Effector memory CD8-positive, alpha-beta T cell (primary cell): ENCODE measurements around the gene C6orf136.
"Not testable (repeated sequence)": the region's sequence is repeated elsewhere in the genome, so short reads cannot be mapped to it uniquely, and the experiment has no call there.

ENCODE experiments used
- ATAC-seq: fragments of 150-1000 bp; cut with Tn5 transposase; replicated peaks from 2 replicates; pipeline ENCODE4 v1.10.0; 2021; ENCODE audit warnings: mild to moderate bottlenecking, moderate library complexity
- DNase-seq, 3 experiments: peaks; one replicate each; pipeline ENCODE4 v3.0.0; 2021
- H3K27ac Mint-ChIP-seq, 2 donors: one replicate each; pipeline ENCODE4 v1.8.0; 2022; ENCODE audit warnings: mild to moderate bottlenecking in 2 of 2, mixed read lengths in 2 of 2, moderate library complexity in 2 of 2
- H3K27me3 Mint-ChIP-seq, 2 donors: one replicate each; pipeline ENCODE4 v1.8.0; 2022; ENCODE audit warnings: mixed read lengths in 2 of 2
- H3K36me3 Mint-ChIP-seq: one replicate; pipeline ENCODE4 v1.8.0; 2022; ENCODE audit warnings: mild to moderate bottlenecking, moderate library complexity, mixed read lengths; ENCODE audit not compliant: insufficient read depth
- H3K4me1 Mint-ChIP-seq, 2 donors: one replicate each; pipeline ENCODE4 v1.8.0; 2022; ENCODE audit warnings: low read depth in 2 of 2, mixed read lengths in 2 of 2
- H3K4me3 Mint-ChIP-seq, 2 donors: one replicate each; pipeline ENCODE4 v1.8.0; 2022; ENCODE audit warnings: mild to moderate bottlenecking in 2 of 2, mixed read lengths in 2 of 2, moderate library complexity in 2 of 2
- H3K9me3 Mint-ChIP-seq, 2 donors: one replicate each; pipeline ENCODE4 v1.8.0; 2022; ENCODE audit warnings: mixed read lengths in 2 of 2
- total RNA-seq, 9 experiments: gene quantifications; one replicate each; lab custom pipeline; 2026; lab: John Stamatoyannopoulos, UW

Gene C6orf136, protein sequence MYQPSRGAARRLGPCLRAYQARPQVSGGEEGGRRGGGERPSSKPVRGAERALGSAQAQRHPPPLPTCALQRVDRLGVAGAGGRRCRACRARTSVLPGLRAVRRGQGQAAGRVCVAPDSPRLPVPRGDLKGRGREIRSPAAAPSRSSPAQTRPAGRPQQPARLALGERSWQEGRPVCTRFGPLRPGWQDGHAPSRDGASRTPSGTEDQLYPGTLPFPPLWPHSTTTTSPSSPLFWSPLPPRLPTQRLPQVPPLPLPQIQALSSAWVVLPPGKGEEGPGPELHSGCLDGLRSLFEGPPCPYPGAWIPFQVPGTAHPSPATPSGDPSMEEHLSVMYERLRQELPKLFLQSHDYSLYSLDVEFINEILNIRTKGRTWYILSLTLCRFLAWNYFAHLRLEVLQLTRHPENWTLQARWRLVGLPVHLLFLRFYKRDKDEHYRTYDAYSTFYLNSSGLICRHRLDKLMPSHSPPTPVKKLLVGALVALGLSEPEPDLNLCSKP
- total RNA-seq: 8.3 to 14.2 (median 9.9) reads per million in 9 experiments

DNA sequence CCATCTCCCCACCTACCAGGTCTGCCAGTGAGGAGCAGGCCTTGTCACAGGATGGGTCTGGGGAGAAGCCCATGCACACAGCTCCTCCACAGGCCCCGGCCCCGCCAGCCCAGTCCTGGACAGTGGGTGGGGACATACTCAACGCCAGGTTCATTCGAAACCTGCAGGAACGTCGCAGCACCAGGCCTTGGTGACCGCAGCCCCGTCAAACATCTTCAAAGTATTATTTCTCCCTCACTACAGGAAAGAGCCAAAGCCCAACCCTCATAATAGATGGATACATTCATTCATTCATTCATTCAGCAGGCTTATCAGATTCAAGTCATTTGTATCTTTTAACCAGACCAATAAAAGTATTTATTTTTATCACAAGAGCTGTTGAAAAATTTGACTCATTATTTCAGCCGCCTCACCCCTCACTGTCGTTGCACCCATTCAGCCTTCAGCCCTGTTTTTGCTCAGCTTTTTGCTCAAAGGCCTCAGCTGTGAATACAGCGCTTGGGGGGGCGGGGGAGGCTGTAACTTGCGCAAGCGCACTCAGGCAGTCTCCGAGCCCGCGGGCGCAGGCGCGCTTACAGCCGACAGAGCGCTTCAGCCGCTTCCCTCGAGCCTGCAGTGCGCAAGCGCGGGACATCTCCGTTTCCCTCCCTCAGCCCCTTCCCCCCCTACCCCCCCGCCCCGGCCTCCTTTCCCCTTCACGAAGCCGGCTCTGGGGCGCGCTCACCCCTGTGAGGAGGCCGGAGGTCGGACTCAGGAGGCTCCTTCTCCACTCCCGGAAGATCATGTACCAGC, at the start of gene C6orf136:
C6orf136 (plus strand) TSS at position 684 of the 792 bp plus-strand sequence; CDS start at position 783, 99 bp downstream.
- Mint-ChIP-seq H3K4me3 (peak within 1 kb of the TSS; percentile 82 to 84), H3K27ac (peak within 1 kb of the TSS; percentile 69 to 90), H3K27me3 (no peaks in the 10 kb centered on the region), H3K4me1 (peaks cover 17 to 22% of the 10 kb centered on the region in 2 donors), H3K9me3 (no peaks in the 10 kb centered on the region), H3K36me3 (peaks cover 22% of the 10 kb centered on the region)
- peak; percentile 73 for ATAC-seq
- DNase-seq: peak; percentile 82 to 87 (median 85)

DNA sequence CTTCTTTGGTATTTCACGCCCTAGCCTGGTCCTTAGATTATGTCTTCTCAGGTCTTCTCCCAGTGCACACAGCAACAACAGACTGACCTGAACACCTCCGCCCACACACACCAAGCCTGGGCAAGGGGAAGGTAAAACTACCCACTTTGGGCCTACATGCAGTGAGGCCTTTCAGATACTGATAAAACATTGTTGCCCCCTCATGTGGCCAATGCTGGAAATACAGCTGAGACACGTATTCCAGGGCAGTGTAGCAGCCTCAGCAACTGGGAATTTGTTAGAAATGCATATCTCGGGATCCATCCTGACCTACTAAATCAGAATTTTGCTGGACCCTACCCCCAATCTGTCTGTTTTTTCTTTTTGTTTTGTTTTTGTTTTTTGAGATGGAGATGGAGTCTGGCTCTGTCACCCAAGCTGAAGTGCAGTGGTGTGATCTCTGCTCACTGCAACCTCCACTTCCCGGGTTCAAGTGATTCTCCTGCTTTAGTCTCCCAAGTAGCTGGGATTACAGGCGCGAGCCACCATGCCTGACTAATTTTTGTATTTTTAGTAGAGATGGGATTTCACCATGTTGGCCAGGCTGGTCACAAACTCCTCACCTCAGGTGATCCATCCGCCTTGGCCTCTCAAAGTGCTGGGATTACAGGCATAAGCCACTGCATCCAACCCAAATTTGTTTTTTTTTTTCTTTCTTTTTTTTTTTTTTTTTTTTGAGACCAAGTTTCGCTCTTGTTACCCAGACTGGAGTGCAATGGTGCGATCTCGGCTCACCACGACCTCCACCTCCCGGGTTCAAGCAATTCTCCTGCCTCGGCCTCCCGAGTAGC, 49.4 kb upstream of the C6orf136 start:
- peaks cover 50% of the 10 kb centered on the region for H3K36me3 Mint-ChIP-seq
- not testable (repeated sequence) for H3K9me3 Mint-ChIP-seq

DNA sequence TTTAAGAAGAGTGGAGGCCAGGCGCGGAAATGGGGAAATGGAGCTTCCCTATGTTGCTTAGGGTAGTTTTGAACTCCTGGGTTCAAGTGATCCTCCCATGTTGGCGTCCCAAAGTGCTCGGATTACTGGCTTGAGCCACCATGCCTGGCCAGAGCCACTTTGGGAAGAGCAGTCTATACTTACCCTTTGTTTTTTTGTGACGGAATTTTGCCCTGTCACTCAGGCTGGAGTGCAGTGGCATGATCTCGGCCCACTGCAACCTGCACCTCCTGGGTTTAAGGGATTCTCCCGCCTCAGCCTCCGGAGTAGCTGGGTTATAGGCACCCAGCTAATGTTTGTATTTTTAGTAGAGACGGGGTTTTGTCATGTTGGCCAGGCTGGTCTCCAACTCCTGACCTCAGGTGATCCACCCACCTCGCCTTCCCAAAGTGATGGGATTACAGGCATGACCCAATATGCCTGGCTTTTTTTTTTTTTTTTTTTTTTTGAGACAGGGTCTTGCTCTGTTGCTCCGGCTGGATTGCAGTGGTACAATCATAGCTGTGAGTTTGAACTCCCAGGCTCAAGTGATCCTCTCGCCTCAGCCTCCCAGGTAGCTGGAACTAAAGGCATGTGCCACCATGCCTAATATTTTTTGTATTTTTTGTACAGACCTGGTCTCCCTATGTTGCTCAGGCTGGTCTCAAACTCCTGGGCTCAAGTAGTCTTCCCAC, 47.9 kb upstream of the C6orf136 start:
- H3K27ac Mint-ChIP-seq: peak overlapping the region; percentile 49 to 63
- peaks cover 59% of the 10 kb centered on the region for H3K36me3 Mint-ChIP-seq

More for the DNA sequence above, 49.4 kb upstream of the C6orf136 start:
- peak overlapping the region; percentile 44 to 76 for H3K27ac Mint-ChIP-seq
- H3K4me1 Mint-ChIP-seq: peaks cover 14 to 20% of the 10 kb centered on the region in 2 donors
- H3K4me3 Mint-ChIP-seq, H3K27me3 Mint-ChIP-seq: not testable (repeated sequence)
- DNase-seq (peak; percentile 76 to 88 (median 83)), ATAC-seq (peak; percentile 83)

GRCh38 chr6:30599625-30600324, 47.2 kb upstream of the C6orf136 start:
- H3K9me3 Mint-ChIP-seq: no peaks in the 10 kb centered on the region
- DNase-seq (no peak), ATAC-seq (no peak)
- H3K27ac Mint-ChIP-seq: peak overlapping the region; percentile 49 to 91
- no peaks in the 10 kb centered on the region for H3K27me3 Mint-ChIP-seq
- H3K4me1 Mint-ChIP-seq: peaks cover 17 to 34% of the 10 kb centered on the region in 2 donors
- H3K36me3 Mint-ChIP-seq: peaks cover 61% of the 10 kb centered on the region
- no peak overlapping the region for H3K4me3 Mint-ChIP-seq

More for the DNA sequence above, 47.9 kb upstream of the C6orf136 start:
- Mint-ChIP-seq H3K4me1 (peaks cover 17 to 30% of the 10 kb centered on the region in 2 donors), H3K27me3 (no peaks in the 10 kb centered on the region), H3K9me3 (no peaks in the 10 kb centered on the region), H3K4me3 (no peak overlapping the region)
- DNase-seq (no peak), ATAC-seq (no peak)

GRCh38 chr6:30600451-30600961, 46.4 kb upstream of the C6orf136 start:
- Mint-ChIP-seq H3K27ac (peak overlapping the region; percentile 49 to 91), H3K27me3 (no peaks in the 10 kb centered on the region), H3K36me3 (peaks cover 66% of the 10 kb centered on the region), H3K4me3 (peak overlapping the region in 1 of 2 donors; percentile 17), H3K9me3 (no peaks in the 10 kb centered on the region), H3K4me1 (peaks cover 17 to 34% of the 10 kb centered on the region in 2 donors)
- DNase-seq: no peak
- ATAC-seq: no peak

- Mint-ChIP-seq H3K27ac (peak overlapping the region; percentile 84 to 91), H3K27me3 (no peaks in the 10 kb centered on the region), H3K4me3 (peak overlapping the region; percentile 6 to 29), H3K9me3 (no peaks in the 10 kb centered on the region), H3K4me1 (peaks cover 20 to 34% of the 10 kb centered on the region in 2 donors), H3K36me3 (peaks cover 75% of the 10 kb centered on the region)
- peak; percentile 74 for ATAC-seq
- peak; percentile 26 to 35 (median 27) for DNase-seq
Observed at GRCh38 chr6:30601436-30601814, 45.5 kb upstream of the C6orf136 start.

- ATAC-seq (no peak), DNase-seq (no peak)
- peak overlapping the region in 1 of 2 donors; percentile 29 for H3K4me3 Mint-ChIP-seq
- no peaks in the 10 kb centered on the region for H3K27me3 Mint-ChIP-seq
- peaks cover 81% of the 10 kb centered on the region for H3K36me3 Mint-ChIP-seq
- H3K4me1 Mint-ChIP-seq: peaks cover 19 to 34% of the 10 kb centered on the region in 2 donors
- H3K9me3 Mint-ChIP-seq: no peaks in the 10 kb centered on the region
- peak overlapping the region; percentile 84 to 91 for H3K27ac Mint-ChIP-seq
Observed at GRCh38 chr6:30601815-30602641, 44.9 kb upstream of the C6orf136 start.

DNA sequence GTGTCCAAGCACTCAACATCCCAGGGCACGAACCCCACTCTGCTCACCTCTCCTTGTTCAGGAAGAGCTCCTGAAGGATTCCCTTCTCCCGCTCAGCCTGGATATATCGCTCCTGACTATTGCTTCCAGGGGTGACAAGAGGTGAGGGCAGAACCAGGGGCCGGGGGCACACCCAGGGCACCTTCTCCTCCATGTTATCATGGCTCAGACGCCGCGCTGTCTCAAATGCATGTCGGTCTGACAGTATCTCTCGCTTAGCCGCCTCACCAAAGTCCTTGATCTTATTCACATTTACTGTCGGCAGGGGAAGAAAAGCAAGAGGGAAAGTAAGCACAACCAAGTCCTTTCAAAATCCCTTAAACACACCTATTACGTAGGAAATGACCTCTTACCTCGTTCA, 43.0 kb upstream of the C6orf136 start:
- peaks cover 93% of the 10 kb centered on the region for H3K36me3 Mint-ChIP-seq

GRCh38 chr6:30610065-30610464, 36.9 kb upstream of the C6orf136 start:
- H3K27ac Mint-ChIP-seq: peak overlapping the region; percentile 87 to 92
- H3K4me1 Mint-ChIP-seq: peaks cover 47 to 55% of the 10 kb centered on the region in 2 donors
- ATAC-seq (no peak), DNase-seq (no peak)
- H3K27me3 Mint-ChIP-seq: no peaks in the 10 kb centered on the region
- H3K36me3 Mint-ChIP-seq: peaks cover 68% of the 10 kb centered on the region
- H3K9me3 Mint-ChIP-seq: no peaks in the 10 kb centered on the region
- H3K4me3 Mint-ChIP-seq: no peak overlapping the region

More for the DNA sequence above, 43.0 kb upstream of the C6orf136 start:
- DNase-seq (no peak), ATAC-seq (no peak)
- H3K4me3 Mint-ChIP-seq: no peak overlapping the region
- H3K9me3 Mint-ChIP-seq: no peaks in the 10 kb centered on the region
- H3K4me1 Mint-ChIP-seq: peaks cover 21 to 35% of the 10 kb centered on the region in 2 donors
- no peaks in the 10 kb centered on the region for H3K27me3 Mint-ChIP-seq
- peak overlapping the region in 1 of 2 donors; percentile 70 for H3K27ac Mint-ChIP-seq

GRCh38 chr6:30611150-30611855, 35.6 kb upstream of the C6orf136 start:
- no peak for DNase-seq
- no peak for ATAC-seq
- H3K4me1 Mint-ChIP-seq: peaks cover 50 to 55% of the 10 kb centered on the region in 2 donors
- H3K27me3 Mint-ChIP-seq: no peaks in the 10 kb centered on the region
- H3K36me3 Mint-ChIP-seq: peaks cover 68% of the 10 kb centered on the region
- no peaks in the 10 kb centered on the region for H3K9me3 Mint-ChIP-seq
- no peak overlapping the region for H3K4me3 Mint-ChIP-seq
- H3K27ac Mint-ChIP-seq: peak overlapping the region; percentile 87 to 92

- Mint-ChIP-seq H3K4me3 (no peak overlapping the region), H3K4me1 (peaks cover 49 to 55% of the 10 kb centered on the region in 2 donors), H3K27ac (peak overlapping the region; percentile 87 to 92), H3K36me3 (peaks cover 68% of the 10 kb centered on the region), H3K27me3 (no peaks in the 10 kb centered on the region), H3K9me3 (no peaks in the 10 kb centered on the region)
- DNase-seq: no peak
- no peak for ATAC-seq
Observed at GRCh38 chr6:30611856-30612194, 35.1 kb upstream of the C6orf136 start.
